Measurements from ENCODE around the gene TOMT. TPM values are rescaled to one million over a fixed set of nuclear protein-coding genes. Genes with fewer than 3 reads are reported as not detected.

TOMT gene
- total RNA-seq, 1 donor from 2014 or later, result not detected

DNA sequence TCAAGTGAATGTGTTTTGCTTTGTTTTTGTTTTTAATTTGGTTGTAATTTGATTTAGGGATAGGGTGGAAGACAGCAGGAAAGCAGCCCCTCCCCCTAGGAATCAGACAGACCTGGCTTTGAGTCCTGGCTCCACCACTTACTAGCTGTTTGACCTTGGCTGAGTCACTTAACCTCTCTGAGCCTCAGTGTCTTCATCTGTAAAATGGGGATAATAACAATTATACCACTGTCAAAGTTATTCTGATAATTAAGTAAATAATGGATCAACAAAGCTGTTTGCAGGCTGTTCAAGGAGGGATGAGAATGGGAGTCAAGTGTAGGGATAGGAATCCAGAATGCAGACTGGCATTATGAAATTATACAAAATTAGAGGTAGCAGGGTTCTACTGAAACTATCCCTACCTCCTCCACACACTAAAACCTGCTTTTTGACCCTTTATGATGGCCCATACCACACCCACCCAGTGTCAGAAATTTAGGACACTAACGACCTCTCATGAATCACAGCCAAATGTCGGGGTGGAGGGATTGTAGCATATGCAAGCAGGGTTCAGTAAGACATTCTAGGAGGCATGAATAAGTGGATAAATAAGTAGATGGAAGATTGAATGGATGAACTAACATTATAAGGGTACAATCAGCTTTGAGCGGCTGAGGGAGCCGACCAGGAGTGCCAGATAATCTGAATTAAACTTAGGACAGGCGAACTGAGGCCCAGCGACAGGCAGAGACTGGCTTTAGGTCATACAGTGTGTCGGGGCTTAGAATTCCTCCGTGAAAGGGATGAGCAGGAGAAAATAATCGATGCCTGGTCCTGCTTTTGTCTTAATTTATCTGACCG, 5.8 kb downstream of the TOMT start:
- H4K20me1 ChIP-seq (ENCODE audit: insufficient read depth, low read length), result no peaks in the 10 kb centered on the region
- Mint-ChIP-seq H3K9me3 (ENCODE audit: unreplicated experiment) (no peaks in the 10 kb centered on the region), H3K27ac (ENCODE audit: unreplicated experiment) (peak overlapping the region; percentile 100), H3K4me3 (ENCODE audit: unreplicated experiment) (peak overlapping the region; percentile 96), H3K4me1 (ENCODE audit: low read depth, unreplicated experiment) (peaks cover 4% of the 10 kb centered on the region), H3K27me3 (ENCODE audit: low read depth, unreplicated experiment) (no peaks in the 10 kb centered on the region), H3K36me3 (ENCODE audit: low read depth, unreplicated experiment) (peaks cover 18% of the 10 kb centered on the region)
- peak overlapping the region; percentile 95 for H3K9ac ChIP-seq (ENCODE audit: low read length)
- H3K27me3 ChIP-seq (ENCODE audit: insufficient read depth, low read length), result no peaks in the 10 kb centered on the region
- H3K4me1 ChIP-seq (ENCODE audit: insufficient read depth, low read length), result peaks cover 20% of the 10 kb centered on the region
- no peak for FAIRE-seq
- peak overlapping the region; percentile 98 for H3K27ac ChIP-seq (ENCODE audit: low read depth, low read length)
- DNase-seq (ENCODE audit: low read depth), result no peak
- TF ChIP-seq, protein P1, sequence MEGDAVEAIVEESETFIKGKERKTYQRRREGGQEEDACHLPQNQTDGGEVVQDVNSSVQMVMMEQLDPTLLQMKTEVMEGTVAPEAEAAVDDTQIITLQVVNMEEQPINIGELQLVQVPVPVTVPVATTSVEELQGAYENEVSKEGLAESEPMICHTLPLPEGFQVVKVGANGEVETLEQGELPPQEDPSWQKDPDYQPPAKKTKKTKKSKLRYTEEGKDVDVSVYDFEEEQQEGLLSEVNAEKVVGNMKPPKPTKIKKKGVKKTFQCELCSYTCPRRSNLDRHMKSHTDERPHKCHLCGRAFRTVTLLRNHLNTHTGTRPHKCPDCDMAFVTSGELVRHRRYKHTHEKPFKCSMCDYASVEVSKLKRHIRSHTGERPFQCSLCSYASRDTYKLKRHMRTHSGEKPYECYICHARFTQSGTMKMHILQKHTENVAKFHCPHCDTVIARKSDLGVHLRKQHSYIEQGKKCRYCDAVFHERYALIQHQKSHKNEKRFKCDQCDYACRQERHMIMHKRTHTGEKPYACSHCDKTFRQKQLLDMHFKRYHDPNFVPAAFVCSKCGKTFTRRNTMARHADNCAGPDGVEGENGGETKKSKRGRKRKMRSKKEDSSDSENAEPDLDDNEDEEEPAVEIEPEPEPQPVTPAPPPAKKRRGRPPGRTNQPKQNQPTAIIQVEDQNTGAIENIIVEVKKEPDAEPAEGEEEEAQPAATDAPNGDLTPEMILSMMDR (IDR thresholded peaks at IDR 0.05; ENCODE audit: insufficient read depth, low read depth, low read length), result no peak
- TF ChIP-seq EZH2 (IDR thresholded peaks at IDR 0.05; ENCODE audit: insufficient read depth, low read length), result no peak
- no peaks in the 10 kb centered on the region for H3K36me3 ChIP-seq (ENCODE audit: insufficient read depth, low read length)
- H3K9me3 ChIP-seq (ENCODE audit: insufficient read depth, low read depth, low read length), result no peaks in the 10 kb centered on the region
- peak overlapping the region; percentile 71 for H3K4me3 ChIP-seq (ENCODE audit: insufficient read depth, low read depth, low read length)
- H3K4me2 ChIP-seq (ENCODE audit: low read length), result peak overlapping the region; percentile 92
- H3K79me2 ChIP-seq (ENCODE audit: insufficient read depth, low read length), result no peaks in the 10 kb centered on the region
- peak overlapping the region; percentile 76 for H2AFZ ChIP-seq (ENCODE audit: low read depth, low read length)

- Histone ChIP-seq H2AFZ (ENCODE audit: low read depth, low read length) (peak within 1 kb of the TSS; percentile 80), H3K79me2 (ENCODE audit: insufficient read depth, low read length) (no peaks in the 10 kb centered on the region), H3K27me3 (ENCODE audit: insufficient read depth, low read length) (no peaks in the 10 kb centered on the region), H3K9me3 (ENCODE audit: insufficient read depth, low read depth, low read length) (no peaks in the 10 kb centered on the region), H3K4me2 (ENCODE audit: low read length) (peak within 1 kb of the TSS; percentile 92), H3K9ac (ENCODE audit: low read length) (peak within 1 kb of the TSS; percentile 95), H3K27ac (ENCODE audit: low read depth, low read length) (peak within 1 kb of the TSS; percentile 98), H3K36me3 (ENCODE audit: insufficient read depth, low read length) (no peaks in the 10 kb centered on the region), H4K20me1 (ENCODE audit: insufficient read depth, low read length) (no peaks in the 10 kb centered on the region), H3K4me3 (ENCODE audit: insufficient read depth, low read depth, low read length) (peak within 1 kb of the TSS; percentile 71), H3K4me1 (ENCODE audit: insufficient read depth, low read length) (peaks cover 20% of the 10 kb centered on the region)
- Mint-ChIP-seq H3K27me3 (ENCODE audit: low read depth, unreplicated experiment) (peaks cover 2% of the 10 kb centered on the region), H3K27ac (ENCODE audit: unreplicated experiment) (peak within 1 kb of the TSS; percentile 100), H3K9me3 (ENCODE audit: unreplicated experiment) (no peaks in the 10 kb centered on the region), H3K36me3 (ENCODE audit: low read depth, unreplicated experiment) (peaks cover 14% of the 10 kb centered on the region), H3K4me3 (ENCODE audit: unreplicated experiment) (peak within 1 kb of the TSS; percentile 96), H3K4me1 (ENCODE audit: low read depth, unreplicated experiment) (peaks cover 4% of the 10 kb centered on the region)
- no peak for TF ChIP-seq EZH2 (IDR thresholded peaks at IDR 0.05; ENCODE audit: insufficient read depth, low read length)
- TF ChIP-seq, protein P1 (IDR thresholded peaks at IDR 0.05; ENCODE audit: insufficient read depth, low read depth, low read length), result no peak
- peak; percentile 99 for DNase-seq (ENCODE audit: low read depth)
- FAIRE-seq, result peak; percentile 71
These were observed 6.6 kb downstream of the TOMT start, which contains the start of gene ANAPC15 for GRCh38 chr11:72112143-72112977. ANAPC15 (minus strand) TSS chr11:72112695; CDS start chr11:72111276, 1,419 bp downstream.

Measured in astrocyte (in vitro differentiated cells and primary cell).